DND-41 (cell line): ENCODE results near the gene EPB41.

Source experiments
- ATAC-seq: fragments of 200-7000 bp; cut with Tn5 transposase; 3 replicates; pipeline ENCODE4 v1.9.1; 2021; ENCODE audit warnings: low read depth; ENCODE audit not compliant: insufficient read depth
- DNase-seq: peaks from one replicate; pipeline ENCODE4 v3.0.0-alpha.2; 2020
- H2AFZ ChIP-seq: 2 replicates; pipeline ENCODE4 v1.6.0; 2012; ENCODE audit warnings: low read depth, low read length
- H3K27ac ChIP-seq: 2 replicates; pipeline ENCODE4 v1.5.1; 2012; ENCODE audit warnings: low read length, inconsistent platforms
- H3K27me3 ChIP-seq: fragments of 200-600 bp; sonication (generic); 2 replicates; pipeline ENCODE4 v1.6.0; 2012; ENCODE audit warnings: low read length, mild to moderate bottlenecking, inconsistent platforms; ENCODE audit not compliant: insufficient read depth, poor library complexity
- H3K36me3 ChIP-seq: 2 replicates; pipeline ENCODE4 v1.5.1; 2012; ENCODE audit warnings: low read length, inconsistent platforms; ENCODE audit not compliant: insufficient read depth
- H3K4me1 ChIP-seq: 2 replicates; pipeline ENCODE4 v1.5.1; 2012; ENCODE audit warnings: mild to moderate bottlenecking, low read length; ENCODE audit not compliant: insufficient read depth
- H3K4me2 ChIP-seq: 2 replicates; pipeline ENCODE4 v1.6.0; 2012; ENCODE audit warnings: mild to moderate bottlenecking, moderate library complexity, low read length, inconsistent platforms; ENCODE audit not compliant: insufficient read depth
- H3K4me3 ChIP-seq, 2 experiments: fragments of 200-600 bp in 1 of 2; shearing (Covaris generic) in 1 of 2; 2 replicates each; pipeline ENCODE4 v1.5.1; 2012 to 2016; ENCODE audit warnings: inconsistent platforms in 2 of 2, low read length in 2 of 2, mild to moderate bottlenecking in 2 of 2, low read depth in 1 of 2, moderate library complexity in 1 of 2
- H3K79me2 ChIP-seq: 2 replicates; pipeline ENCODE4 v1.6.0; 2012; ENCODE audit warnings: low read length, inconsistent platforms; ENCODE audit not compliant: insufficient read depth
- H3K9ac ChIP-seq: 2 replicates; pipeline ENCODE4 v1.6.0; 2012; ENCODE audit warnings: low read depth, mild to moderate bottlenecking, inconsistent platforms, low read length, moderate library complexity
- H3K9me3 ChIP-seq: 2 replicates; pipeline ENCODE4 v1.5.1; 2012; ENCODE audit warnings: low read length, moderate library complexity, mild to moderate bottlenecking, inconsistent platforms; ENCODE audit not compliant: insufficient read depth, severe bottlenecking
- H4K20me1 ChIP-seq: 2 replicates; pipeline ENCODE4 v1.6.0; 2012; ENCODE audit warnings: low read length; ENCODE audit not compliant: insufficient read depth
- EZH2 ChIP-seq: IDR thresholded peaks from 3 replicates; pipeline ENCODE4 v1.6.1; 2012; ENCODE audit warnings: borderline replicate concordance, low read depth, mild to moderate bottlenecking, moderate library complexity, low read length, inconsistent platforms; ENCODE audit not compliant: severe bottlenecking
- TF ChIP-seq, protein P1 (sequence below): IDR thresholded peaks from 2 replicates; pipeline ENCODE4 v1.5.1; 2012; ENCODE audit warnings: borderline replicate concordance, low read length, moderate library complexity, mild to moderate bottlenecking; ENCODE audit not compliant: poor library complexity, severe bottlenecking; ENCODE audit errors: extremely low read depth

The EPB41 gene

DNA sequence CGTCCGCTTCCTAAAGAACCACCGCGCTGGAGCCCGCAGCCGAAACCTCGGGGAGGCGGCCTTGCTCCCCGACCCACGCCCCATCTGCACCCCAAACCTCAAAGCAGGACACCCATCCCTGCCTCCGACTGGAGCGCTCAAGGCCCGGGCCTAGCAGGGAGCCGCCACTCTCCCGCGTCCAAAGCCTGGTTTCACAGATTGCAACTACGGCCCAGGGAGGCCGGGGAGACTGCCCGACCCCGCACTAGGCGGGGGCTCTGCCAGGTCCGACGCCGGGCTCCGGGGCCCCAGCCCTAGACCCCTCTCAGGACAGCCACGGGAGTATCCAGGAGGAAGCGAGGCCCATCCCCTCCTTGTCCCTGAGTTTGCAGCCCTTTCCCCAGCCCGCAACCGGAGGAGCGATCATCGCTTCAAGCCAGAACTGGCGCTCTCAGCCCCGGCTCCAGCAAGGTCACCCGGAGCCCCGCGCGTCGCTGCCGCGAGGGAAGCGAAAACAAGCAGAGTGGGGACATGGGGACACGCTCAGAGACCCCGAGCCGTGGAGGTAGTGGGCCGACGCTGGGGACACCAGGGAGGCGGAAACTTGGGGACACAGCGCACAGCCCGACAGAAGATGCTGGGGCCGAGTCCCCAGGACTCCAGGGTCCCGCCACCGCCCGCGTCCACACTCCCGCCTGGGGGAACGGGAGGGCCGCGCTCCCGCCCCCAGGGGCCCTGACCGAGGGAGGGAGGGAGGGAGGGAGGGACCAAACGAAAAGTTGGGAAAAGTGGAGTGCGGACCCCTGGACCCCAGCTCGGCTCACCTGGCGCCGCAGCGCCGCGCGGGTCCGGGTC is 208.9 kb downstream of the EPB41 start:
- Histone ChIP-seq H2AFZ (no peak overlapping the region), H3K27ac (no peak overlapping the region), H3K36me3 (peaks cover 5% of the 10 kb centered on the region; the same call in 1 of the 2 replicates), H3K9me3 (no peaks in the 10 kb centered on the region), H3K4me3 (no peak overlapping the region), H4K20me1 (no peaks in the 10 kb centered on the region), H3K27me3 (no peaks in the 10 kb centered on the region), H3K9ac (no peak overlapping the region), H3K4me2 (no peak overlapping the region), H3K4me1 (peaks cover 10% of the 10 kb centered on the region), H3K79me2 (no peaks in the 10 kb centered on the region)
- ATAC-seq (no peak), DNase-seq (no peak)
- TF ChIP-seq EZH2: no peak
- TF ChIP-seq, protein P1, sequence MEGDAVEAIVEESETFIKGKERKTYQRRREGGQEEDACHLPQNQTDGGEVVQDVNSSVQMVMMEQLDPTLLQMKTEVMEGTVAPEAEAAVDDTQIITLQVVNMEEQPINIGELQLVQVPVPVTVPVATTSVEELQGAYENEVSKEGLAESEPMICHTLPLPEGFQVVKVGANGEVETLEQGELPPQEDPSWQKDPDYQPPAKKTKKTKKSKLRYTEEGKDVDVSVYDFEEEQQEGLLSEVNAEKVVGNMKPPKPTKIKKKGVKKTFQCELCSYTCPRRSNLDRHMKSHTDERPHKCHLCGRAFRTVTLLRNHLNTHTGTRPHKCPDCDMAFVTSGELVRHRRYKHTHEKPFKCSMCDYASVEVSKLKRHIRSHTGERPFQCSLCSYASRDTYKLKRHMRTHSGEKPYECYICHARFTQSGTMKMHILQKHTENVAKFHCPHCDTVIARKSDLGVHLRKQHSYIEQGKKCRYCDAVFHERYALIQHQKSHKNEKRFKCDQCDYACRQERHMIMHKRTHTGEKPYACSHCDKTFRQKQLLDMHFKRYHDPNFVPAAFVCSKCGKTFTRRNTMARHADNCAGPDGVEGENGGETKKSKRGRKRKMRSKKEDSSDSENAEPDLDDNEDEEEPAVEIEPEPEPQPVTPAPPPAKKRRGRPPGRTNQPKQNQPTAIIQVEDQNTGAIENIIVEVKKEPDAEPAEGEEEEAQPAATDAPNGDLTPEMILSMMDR: no peak

DNA sequence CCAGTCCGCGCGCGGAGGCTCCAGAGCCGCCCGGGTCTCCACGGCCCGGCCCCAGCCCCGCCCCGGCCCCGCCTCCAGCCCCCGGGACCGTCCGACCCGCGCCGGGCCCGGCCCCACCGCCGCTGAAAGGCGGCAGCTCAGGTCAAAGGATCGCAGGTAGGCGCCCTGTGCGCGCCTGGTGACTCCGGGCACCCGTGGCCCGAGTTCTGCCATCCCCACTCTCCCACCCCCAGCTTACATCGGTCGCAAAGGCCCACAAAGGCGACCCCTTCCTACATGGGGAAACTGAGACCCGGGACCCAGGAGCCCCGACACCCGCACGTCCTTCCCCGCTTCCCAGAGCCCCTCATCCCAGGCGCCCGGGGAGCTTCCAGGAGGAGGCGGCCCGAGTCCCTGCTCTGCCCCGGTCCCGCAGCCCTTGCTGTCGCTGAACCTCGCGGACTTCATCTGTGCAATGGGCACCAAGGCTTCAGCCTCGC is 209.6 kb downstream of the EPB41 start, which contains the start of gene TMEM200B:
Gene TMEM200B (minus strand): TSS at position 17 of the 479 bp plus-strand sequence. CDS start 2,075 bp downstream, outside the sequence.
- no peak for TF ChIP-seq EZH2
- TF ChIP-seq, protein P1: no peak
- Histone ChIP-seq H2AFZ (peak within 1 kb of the TSS; percentile 80), H3K4me1 (peaks cover 10% of the 10 kb centered on the region), H4K20me1 (no peaks in the 10 kb centered on the region), H3K4me2 (peak within 1 kb of the TSS; percentile 74), H3K36me3 (no peaks in the 10 kb centered on the region), H3K4me3 (peak within 1 kb of the TSS; percentile 25 to 56; a peak in 3 of 4 replicates), H3K79me2 (no peaks in the 10 kb centered on the region), H3K9ac (peak within 1 kb of the TSS; percentile 59), H3K27me3 (no peaks in the 10 kb centered on the region), H3K9me3 (no peaks in the 10 kb centered on the region), H3K27ac (no peak within 1 kb of the TSS; the same call in 1 of the 2 replicates)
- ATAC-seq (no peak), DNase-seq (no peak)

DNA sequence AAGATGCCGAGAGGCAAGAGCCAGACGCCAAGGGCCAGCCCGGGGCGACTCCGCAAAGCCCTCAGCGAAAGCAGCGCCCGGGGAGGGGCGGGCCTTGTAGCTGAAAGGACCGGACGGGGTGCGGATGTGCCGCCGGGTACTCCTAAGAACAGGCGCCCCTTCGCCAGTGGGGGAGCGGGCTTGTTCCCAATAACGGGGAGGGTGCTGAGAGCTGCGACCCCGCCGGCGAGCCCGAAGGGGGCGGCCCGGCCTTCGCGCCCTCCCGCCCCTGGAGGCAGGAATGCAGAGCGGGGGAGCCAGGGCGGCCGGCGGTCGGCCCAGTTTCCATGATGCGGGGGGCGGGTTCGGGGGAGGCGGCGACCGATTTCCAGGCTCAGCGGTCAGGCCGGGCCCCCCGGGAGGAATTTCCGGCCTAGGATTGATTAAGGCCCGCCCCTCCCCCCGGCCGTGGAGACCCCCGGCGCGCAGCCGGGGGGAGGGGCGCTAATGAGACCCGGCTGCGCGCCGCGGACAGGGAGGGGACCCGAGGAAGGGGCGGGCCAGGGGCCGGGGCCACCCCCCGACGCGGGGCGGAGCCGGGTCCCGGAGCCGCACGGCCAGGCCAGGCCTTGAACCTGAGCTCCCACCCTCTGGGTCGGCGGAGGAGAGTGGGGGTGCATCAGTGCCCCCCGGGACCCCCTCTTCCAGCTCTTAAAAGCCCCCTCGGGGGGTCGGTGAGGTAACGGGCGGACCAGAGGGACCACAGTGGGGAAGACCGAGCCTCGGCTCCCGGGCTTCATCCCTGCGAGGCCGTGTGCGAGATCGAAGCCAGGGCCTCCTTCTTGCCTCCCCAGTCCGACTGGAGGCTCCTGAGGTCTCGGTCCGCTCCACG is 210.2 kb downstream of the EPB41 start:
- peak overlapping the region; percentile 80 for H2AFZ ChIP-seq
- peaks cover 10% of the 10 kb centered on the region for H3K4me1 ChIP-seq
- H3K27me3 ChIP-seq: no peaks in the 10 kb centered on the region
- H3K4me3 ChIP-seq: peak overlapping the region; percentile 25 to 56; a peak in 3 of 4 replicates
- peak overlapping the region; percentile 74 for H3K4me2 ChIP-seq
- H3K36me3 ChIP-seq: no peaks in the 10 kb centered on the region
- H3K79me2 ChIP-seq: no peaks in the 10 kb centered on the region
- peak; percentile 80 for ATAC-seq
- TF ChIP-seq, protein P1: no peak
- TF ChIP-seq EZH2: no peak
- peak; percentile 54 for DNase-seq
- H3K9me3 ChIP-seq: no peaks in the 10 kb centered on the region
- H4K20me1 ChIP-seq: no peaks in the 10 kb centered on the region
- H3K27ac ChIP-seq: no peak overlapping the region; the same call in 1 of the 2 replicates
- peak overlapping the region; percentile 59 for H3K9ac ChIP-seq
